Mesenteric fat pad (tissue), 1 donor: ENCODE data around the gene MAPKAP1. TPM values are rescaled to one million over a fixed set of nuclear protein-coding genes. Genes with fewer than 3 reads are reported as not detected.

Source experiments
- DNase-seq: peaks from one replicate; pipeline ENCODE4 v3.0.0-alpha.2; 2020; ENCODE audit warnings: low spot score
- total RNA-seq: library from RNA; stranded (reverse); fragmentation: NEBNext Ultra II Directional; extraction: Animal tissue kit (Norgen Biotek cat#: 25700); gene quantifications from one replicate; pipeline ENCODE4 v1.2.1, GENCODE V29; 2021
- donor health status: DM: yes; HTN: yes; CAD: no.

MAPKAP1 gene
- total RNA-seq, 1 donor from 2014 or later: 98.6 TPM

DNA sequence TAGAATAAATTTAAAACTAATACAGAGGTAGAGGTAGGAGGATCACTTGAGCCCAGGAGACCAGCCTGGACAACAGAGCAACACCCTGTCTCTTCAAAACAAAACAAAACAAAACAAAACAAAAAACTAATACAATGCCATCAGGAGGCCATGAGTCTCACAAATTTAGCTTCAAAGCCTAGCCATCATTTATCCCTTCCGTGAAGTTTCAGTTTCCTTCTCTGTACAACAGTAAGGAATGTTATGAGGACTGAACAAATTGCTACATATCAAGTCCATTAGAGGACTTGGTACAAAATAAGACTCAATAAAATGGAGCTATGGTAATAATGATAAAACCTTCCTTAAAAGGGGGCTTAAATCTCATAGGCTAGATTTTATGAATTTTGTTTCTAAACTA is 60.8 kb downstream of the MAPKAP1 start:
- DNase-seq: no peak

DNA sequence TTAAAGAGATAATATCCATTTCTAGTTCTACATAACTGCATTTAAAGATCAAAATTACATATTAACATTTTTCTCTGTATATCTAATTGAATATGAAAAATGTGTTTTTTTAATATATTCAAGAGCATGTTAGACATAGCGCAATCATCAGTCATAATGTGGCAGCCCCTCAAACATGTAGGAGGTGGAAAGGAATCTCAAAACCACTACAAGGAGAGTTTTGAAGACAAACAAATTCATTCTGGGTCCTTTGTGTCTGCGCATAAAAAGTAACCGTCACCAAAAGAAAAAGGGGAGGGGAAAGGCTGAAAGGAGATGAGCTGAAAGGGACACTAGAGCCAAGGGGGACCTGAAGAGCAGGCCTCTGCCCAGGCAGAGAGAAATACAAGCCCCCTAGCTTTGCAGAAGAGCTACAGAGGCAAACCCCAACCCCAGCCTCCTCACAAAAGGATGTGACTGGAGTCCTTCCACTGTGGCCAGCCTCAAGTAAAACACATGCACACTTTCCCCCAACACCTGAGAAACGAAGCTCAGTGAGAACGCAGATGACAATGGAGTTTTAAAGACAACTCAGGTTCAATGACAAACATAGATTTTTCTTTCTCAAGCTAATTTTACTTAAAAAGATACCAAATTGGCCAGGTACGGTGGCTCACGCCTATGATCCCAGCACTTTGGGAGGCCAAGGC is 62.0 kb downstream of the MAPKAP1 start:
- no peak for DNase-seq

- no peak for DNase-seq
Measured at GRCh38 chr9:125642311-125642710, 64.7 kb downstream of the MAPKAP1 start.

DNA sequence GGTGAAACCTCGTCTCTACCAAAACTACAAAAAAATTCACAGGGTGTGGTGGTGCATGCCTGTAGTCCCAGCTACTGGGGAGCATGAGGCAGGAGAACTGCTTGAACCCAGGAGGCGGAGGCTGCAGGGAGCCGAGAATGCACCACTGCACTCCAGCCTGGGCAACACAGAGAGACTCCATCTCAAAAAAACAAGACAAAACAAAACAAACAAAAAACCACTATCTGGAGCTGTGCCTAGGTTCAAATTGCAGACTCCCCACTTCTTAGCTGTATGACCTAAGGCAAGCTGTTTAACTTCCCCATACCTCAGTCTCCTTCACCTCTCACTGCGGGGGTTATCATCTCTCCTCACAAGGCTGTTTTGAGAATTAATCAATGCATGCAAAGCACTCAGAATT is 68.0 kb downstream of the MAPKAP1 start:
- DNase-seq: no peak

- no peak for DNase-seq
Measured at GRCh38 chr9:125638239-125639045, 68.6 kb downstream of the MAPKAP1 start.

DNA sequence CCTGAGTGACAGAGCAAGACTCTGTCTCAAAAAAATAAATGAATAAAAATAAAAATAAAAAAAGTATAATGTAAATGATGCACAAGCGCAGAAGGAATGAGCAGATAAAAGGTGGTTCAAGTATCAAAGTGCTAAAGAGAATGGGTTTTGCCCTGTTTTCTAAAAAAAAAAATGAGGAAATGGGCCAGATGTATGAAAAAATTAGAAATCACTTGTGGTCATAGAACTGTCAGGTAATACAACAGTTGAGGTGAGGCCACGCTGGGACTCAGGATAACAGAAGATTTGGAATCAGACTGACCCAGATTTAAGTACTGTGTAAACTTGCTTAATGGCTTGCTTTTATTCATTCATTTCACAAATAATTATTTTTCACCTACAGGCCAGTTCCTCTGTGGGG is 69.8 kb downstream of the MAPKAP1 start:
- no peak for DNase-seq

DNA sequence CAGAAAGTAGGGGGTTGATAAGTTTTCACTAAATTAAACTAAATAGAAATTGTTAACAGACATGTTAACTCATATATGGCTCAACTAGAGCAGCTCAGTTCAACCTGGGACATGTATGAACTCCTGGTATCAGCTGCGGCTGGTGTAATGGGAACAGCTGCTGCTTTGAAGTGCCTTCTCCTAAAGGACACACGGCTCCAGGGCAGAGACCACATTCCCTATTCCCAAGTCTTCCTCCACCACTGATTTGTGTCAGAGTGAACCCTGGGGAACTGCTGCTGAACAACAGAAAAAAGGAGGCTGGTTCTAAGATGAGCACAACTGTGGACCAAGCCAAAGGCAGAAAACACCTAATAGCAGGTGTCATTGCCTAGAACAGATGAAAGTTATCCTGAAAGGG is 71.1 kb downstream of the MAPKAP1 start:
- DNase-seq: no peak

- no peak for DNase-seq
Measured at GRCh38 chr9:125634040-125634717, 72.8 kb downstream of the MAPKAP1 start.

- DNase-seq: no peak
Measured at GRCh38 chr9:125633116-125633745, 73.8 kb downstream of the MAPKAP1 start.

DNA sequence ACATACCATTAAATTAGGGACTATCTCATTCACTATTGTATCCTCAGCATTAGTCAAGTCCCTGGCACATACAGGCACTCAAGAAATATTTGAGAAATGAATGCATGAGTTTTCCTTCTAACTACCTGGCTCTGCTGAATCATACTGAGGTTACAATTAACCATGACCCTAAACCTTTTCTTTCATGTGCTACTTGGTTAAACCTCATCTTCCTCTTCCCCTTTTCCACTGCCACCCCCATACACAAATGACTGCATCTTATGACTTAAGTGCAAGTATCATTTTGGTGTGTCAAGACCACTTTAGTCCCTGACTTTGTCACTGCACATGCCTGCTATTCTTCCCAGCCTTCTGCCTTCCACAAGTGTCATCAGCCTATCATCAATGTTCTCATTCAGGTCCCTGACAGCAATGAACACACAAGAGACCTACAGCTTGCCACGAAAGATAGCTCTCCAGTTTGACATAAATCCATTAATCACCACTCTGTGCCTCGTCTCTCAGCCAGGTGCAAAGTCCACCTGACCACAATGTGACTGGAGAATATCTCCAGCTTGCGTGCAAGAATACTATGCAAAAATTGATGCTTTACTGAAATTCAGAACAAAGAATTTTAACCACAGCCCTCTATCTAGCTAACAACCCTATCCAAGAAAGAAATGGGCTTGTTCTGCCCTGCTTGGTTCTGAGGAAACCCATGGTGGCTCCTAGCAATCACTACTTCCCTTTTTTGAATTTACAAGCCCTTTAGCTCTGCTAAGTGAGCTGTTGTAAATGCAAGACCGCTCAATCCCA is 74.5 kb downstream of the MAPKAP1 start:
- no peak for DNase-seq

DNA sequence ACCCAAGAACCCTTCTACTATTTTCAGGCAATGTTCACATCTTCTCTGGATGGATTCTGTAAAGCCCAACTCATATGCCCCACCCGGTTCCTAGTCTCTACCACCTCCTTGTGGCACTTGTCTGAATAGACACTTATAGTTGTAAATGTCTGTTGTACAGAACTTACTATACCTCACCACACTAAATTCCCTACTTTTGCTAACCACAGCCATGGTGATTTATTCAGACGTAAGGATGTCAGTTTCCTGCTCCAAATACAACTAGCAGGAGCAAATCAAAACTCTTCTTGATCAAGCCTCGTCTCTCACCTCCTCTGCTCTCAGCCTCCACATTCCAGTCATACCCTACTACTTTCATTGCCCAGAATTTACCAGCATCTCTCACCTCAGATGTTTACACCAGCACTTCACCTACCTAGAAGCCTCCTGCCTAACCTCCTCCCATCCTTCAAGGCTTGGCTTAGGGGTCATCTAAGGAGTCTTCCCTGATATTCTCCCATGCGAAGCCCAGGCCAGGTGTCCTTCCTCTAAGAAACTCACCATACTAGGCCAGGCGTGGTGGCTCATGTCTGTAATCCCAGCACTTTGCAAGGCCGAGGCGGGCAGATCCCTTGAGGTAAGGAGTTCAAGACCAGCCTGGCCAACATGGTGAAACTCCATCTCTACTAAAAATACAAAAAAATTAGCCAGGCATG is 75.5 kb downstream of the MAPKAP1 start:
- DNase-seq: no peak

- DNase-seq: no peak
Measured at GRCh38 chr9:125630436-125630835, 76.6 kb downstream of the MAPKAP1 start.

- DNase-seq: no peak
Measured at GRCh38 chr9:125629446-125629845, 77.6 kb downstream of the MAPKAP1 start.

GRCh38 chr9:125626187-125626586 is 80.8 kb downstream of the MAPKAP1 start:
- no peak for DNase-seq

DNA sequence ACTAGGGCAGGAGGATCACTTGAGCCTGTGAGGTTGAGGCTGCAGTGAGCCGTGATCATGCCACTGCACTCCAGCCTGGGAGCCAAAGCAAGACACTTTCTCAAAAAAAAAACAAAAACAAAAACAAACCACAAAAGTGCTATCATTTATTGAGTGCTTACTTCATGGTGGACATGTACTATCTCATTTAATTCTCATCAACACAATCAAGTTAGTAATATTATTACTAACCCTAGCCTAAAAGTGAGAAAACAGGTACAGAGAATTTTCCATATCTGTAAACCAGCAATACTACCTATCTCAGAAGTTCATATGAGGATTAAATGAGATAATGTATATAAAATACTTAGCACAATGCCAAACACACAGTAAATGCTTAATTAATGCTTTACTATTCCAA is 85.8 kb downstream of the MAPKAP1 start:
- DNase-seq: no peak

- DNase-seq: no peak
Measured at GRCh38 chr9:125620216-125620615, 86.8 kb downstream of the MAPKAP1 start.

DNA sequence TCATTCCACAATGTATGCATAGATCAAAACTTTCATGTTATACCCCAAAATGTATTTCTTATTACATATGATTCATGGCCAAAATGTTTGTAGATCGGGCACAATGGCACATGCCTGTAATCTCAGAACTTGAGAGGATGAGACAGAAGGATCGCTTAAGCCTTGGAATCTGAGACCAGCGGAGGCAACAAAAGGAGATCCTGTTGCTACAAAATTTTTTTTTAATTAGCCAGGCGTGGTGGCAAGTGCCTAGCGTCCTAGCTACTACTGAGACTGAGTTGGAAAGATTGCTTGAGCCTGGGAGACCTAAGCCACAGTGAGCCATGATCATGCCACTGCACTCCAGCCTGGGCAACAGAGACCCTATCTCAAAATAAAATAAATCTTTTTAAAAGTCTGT is 89.9 kb downstream of the MAPKAP1 start:
- no peak for DNase-seq

DNA sequence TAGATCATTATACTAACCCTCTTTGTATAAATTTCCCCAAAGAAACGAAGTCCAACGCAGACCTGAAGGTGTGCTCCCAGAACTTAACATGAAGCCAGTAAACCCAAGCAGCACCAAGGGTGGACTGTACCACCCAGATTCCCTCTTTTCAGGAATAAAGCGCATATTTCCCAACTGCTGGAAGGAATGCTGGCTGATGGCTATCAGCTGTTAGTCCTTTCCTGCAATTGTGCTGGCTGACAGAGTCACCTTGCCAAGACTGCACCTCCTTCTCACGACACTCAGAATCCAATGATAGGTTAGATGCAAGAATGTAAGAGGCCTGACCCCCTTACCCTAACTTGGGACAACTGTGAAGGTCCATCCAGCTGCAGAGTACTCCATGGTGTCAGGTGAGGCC is 93.9 kb downstream of the MAPKAP1 start:
- no peak for DNase-seq

DNA sequence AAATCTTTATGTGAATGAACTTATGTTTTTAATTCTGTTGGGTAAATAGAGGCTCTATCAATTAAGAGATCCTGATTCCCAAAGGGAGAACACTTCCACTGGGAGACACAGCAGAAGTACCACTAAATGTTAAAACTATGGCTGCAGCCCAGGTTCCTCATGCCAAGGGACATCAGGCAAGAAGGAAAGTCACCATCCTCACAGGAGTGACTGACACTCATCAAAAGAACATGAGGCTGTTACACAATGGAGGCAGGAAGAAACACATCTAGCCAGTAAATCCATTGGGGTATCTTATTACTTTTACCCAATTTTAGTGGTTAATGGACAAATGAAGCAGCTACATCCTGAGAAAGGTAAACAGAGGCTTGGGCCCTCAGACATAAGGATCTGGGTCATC is 94.4 kb downstream of the MAPKAP1 start:
- DNase-seq: no peak

DNA sequence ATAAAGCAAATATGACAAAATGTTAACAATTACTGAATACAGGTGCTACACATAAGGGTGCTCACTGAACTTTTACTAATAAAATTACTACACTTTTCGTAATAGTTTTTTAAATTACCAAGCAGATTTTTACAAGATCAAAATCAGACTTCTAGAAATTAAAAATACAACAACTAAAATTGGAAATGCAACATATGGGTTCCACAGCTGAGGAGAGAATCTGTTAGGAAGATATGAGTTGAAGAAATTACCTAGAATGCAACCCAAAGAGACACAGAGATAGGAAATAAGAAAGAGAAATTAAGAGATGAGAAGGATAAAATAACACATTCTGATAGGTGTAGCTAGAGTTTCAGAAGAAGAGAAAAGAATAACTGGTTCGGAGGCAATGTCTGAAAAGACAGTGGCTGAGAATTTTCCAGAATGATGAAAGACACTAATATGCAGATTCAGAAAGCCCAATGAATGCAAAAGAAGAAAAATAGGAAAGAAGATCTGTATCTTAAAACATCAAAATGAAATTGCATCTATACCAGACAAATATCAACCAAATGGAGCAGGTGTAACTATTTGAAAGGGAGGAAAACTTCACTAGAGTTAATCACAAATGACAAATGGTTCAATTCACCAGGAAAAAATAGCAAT is 95.8 kb downstream of the MAPKAP1 start:
- no peak for DNase-seq
